GM12878 (cell line): ENCODE data around the gene PTPRJ. TPM values are rescaled to one million over a fixed set of nuclear protein-coding genes. Genes with fewer than 3 reads are reported as not detected.

Experiments used
- CBX3 ChIP-seq: fragments of 200-600 bp; sonication (generic); IDR thresholded peaks from 2 replicates; pipeline ENCODE4 v1.6.1; 2016; ENCODE audit warnings: low read depth, borderline replicate concordance
- CHD1 ChIP-seq: IDR thresholded peaks from 2 replicates; pipeline ENCODE4 v1.6.1; 2012; ENCODE audit warnings: low read depth, low read length, improper control_type of control experiment
- EED ChIP-seq: sonication (generic); IDR thresholded peaks from 2 replicates; pipeline ENCODE4 v1.6.1; 2016; ENCODE audit warnings: antibody characterized with exemption, low read depth
- EP300 ChIP-seq, 2 experiments: fragments of 150-350 bp in 1 of 2; IDR thresholded peaks; 2 replicates each; pipeline ENCODE4 v1.6.1; 2011 to 2012; ENCODE audit warnings: low read depth in 2 of 2, low read length in 2 of 2, borderline replicate concordance in 1 of 2, improper control_type of control experiment in 1 of 2, inconsistent platforms in 1 of 2; ENCODE audit not compliant: control insufficient read depth in 1 of 2
- FOXM1 ChIP-seq: IDR thresholded peaks from 2 replicates; pipeline ENCODE4 v1.6.1; 2012; ENCODE audit warnings: low read depth, mild to moderate bottlenecking, inconsistent platforms, low read length, moderate library complexity
- GATAD2B ChIP-seq: fragments of 450-650 bp; conservative IDR thresholded peaks from 2 replicates; pipeline ENCODE4 v1.6.1; 2017; ENCODE audit warnings: low read depth, mild to moderate bottlenecking, moderate library complexity
- HDAC6 ChIP-seq: fragments of 200-600 bp; sonication (generic); IDR thresholded peaks from one replicate; pipeline ENCODE4 v1.8.0; 2017; ENCODE audit warnings: antibody characterized with exemption; ENCODE audit not compliant: unreplicated experiment
- KAT2A ChIP-seq: conservative IDR thresholded peaks from 2 replicates; pipeline ENCODE4 v1.6.1; 2011; ENCODE audit warnings: low read depth, low read length; ENCODE audit not compliant: control insufficient read depth
- KDM1A ChIP-seq: fragments of 200-600 bp; sonication (generic); IDR thresholded peaks from 2 replicates; pipeline ENCODE4 v1.6.1; 2016; ENCODE audit warnings: borderline replicate concordance
- LARP7 ChIP-seq: fragments of 450-650 bp; IDR thresholded peaks from 2 replicates; pipeline ENCODE4 v1.6.1; 2017; ENCODE audit warnings: mild to moderate bottlenecking
- NR2F1 ChIP-seq: fragments of 450-650 bp; conservative IDR thresholded peaks from 2 replicates; pipeline ENCODE4 v1.6.1; 2017; ENCODE audit warnings: mild to moderate bottlenecking
- PAX8 ChIP-seq: fragments of 450-650 bp; IDR thresholded peaks from 2 replicates; pipeline ENCODE4 v1.6.1; 2017; ENCODE audit warnings: mild to moderate bottlenecking, moderate library complexity
- PML ChIP-seq: IDR thresholded peaks from 2 replicates; pipeline ENCODE4 v1.6.1; 2012; ENCODE audit warnings: low read length, inconsistent platforms
- POU2F2 ChIP-seq: IDR thresholded peaks from 3 replicates; pipeline ENCODE4 v1.6.1; 2011; ENCODE audit warnings: low read depth, mild to moderate bottlenecking, low read length, borderline replicate concordance
- SMARCA5 ChIP-seq: fragments of 450-650 bp; IDR thresholded peaks from 2 replicates; pipeline ENCODE4 v1.6.1; 2017; ENCODE audit warnings: mild to moderate bottlenecking
- TARDBP ChIP-seq: IDR thresholded peaks from 2 replicates; pipeline ENCODE4 v1.6.1; 2016; ENCODE audit warnings: borderline replicate concordance
- ZNF207 ChIP-seq: fragments of 450-650 bp; IDR thresholded peaks from 2 replicates; pipeline ENCODE4 v1.6.1; 2014; ENCODE audit warnings: antibody characterized with exemption, mild to moderate bottlenecking, borderline replicate concordance
- ZNF384 ChIP-seq: IDR thresholded peaks from 2 replicates; pipeline ENCODE4 v1.6.1; 2012; ENCODE audit warnings: low read depth, mild to moderate bottlenecking, low read length, improper control_type of control experiment, borderline replicate concordance
- ZNF622 ChIP-seq: fragments of 450-650 bp; IDR thresholded peaks from 2 replicates; pipeline ENCODE4 v1.6.1; 2017; ENCODE audit warnings: mild to moderate bottlenecking, inconsistent platforms
- polyA plus RNA-seq, 11 experiments: library from polyadenylated mRNA; depleted of rRNA in 4 of 11; unstranded in 6 of 11; stranded (reverse) in 5 of 11; fragments of >200 nt; fragmentation: Nextera tagmentation in 4 of 11; fragmentation: Illumina TruSeq in 1 of 11; extraction: Ambion mirVana in 4 of 11; extraction: Trizol in 1 of 11; gene quantifications; 1 replicate in 1 of 11; 2 replicates in 10 of 11; pipeline versions ENCODE4 v1.2.1 to v1.2.3, GENCODE V29; 2011 to 2016; ENCODE audit warnings: inconsistent platforms in 2 of 11, missing spikeins in 2 of 11, low read depth in 1 of 11
- total RNA-seq, 4 experiments: library from RNA; depleted of rRNA in 3 of 4; stranded (reverse); fragments of >200 nt in 3 of 4; fragmentation: Illumina TruSeq in 1 of 4; extraction: Trizol in 1 of 4; gene quantifications; 2 replicates each; pipeline versions ENCODE4 v1.2.1 to v1.2.3, GENCODE V29; 2013 to 2021
- TF ChIP-seq, protein P1 (sequence below): fragments of 450-650 bp; IDR thresholded peaks from 2 replicates; pipeline ENCODE4 v1.6.1; 2017; ENCODE audit warnings: mild to moderate bottlenecking, moderate library complexity
- TF ChIP-seq, protein P2 (sequence below): fragments of 150-350 bp; IDR thresholded peaks from 2 replicates; pipeline ENCODE4 v1.6.1; 2014; ENCODE audit warnings: mild to moderate bottlenecking, low read depth, low read length
- TF ChIP-seq, protein P3 (sequence below): IDR thresholded peaks from 2 replicates; pipeline ENCODE4 v1.6.1; 2012; ENCODE audit warnings: low read depth, low read length, improper control_type of control experiment
- TF ChIP-seq, protein P4 (sequence below): fragments of 450-650 bp; conservative IDR thresholded peaks from 2 replicates; pipeline ENCODE4 v1.6.1; 2017; ENCODE audit warnings: mild to moderate bottlenecking, moderate library complexity
- TF ChIP-seq, protein P5 (sequence below): IDR thresholded peaks from 2 replicates; pipeline ENCODE4 v1.6.1; 2012; ENCODE audit warnings: low read length, inconsistent platforms

The PTPRJ gene
- total and polyA plus RNA-seq, 10 of the 15 experiments (the other 5 are each of a cell fraction or from before 2014, with no cell fraction given): 0.22 to 22.4 (median 7.4) TPM

DNA sequence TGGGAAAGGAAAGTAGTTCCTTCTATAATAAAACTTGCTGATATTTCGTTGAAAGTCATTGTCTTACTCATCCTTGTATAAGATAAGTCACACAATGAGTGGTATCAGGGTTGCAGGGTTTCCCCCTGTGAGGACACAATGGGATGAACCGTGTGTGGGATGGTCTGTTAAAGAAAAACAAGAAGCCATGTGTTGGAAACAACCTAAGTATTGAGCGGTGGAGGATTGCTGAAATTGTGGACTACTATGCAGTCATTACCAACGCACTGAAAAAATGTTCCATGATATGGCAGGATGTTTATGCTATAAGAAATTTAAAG, 28.6 kb downstream of the PTPRJ start (continued):
- TF ChIP-seq CBX3: no peak
- no peak for TF ChIP-seq ZNF207
- TF ChIP-seq, protein P1, sequence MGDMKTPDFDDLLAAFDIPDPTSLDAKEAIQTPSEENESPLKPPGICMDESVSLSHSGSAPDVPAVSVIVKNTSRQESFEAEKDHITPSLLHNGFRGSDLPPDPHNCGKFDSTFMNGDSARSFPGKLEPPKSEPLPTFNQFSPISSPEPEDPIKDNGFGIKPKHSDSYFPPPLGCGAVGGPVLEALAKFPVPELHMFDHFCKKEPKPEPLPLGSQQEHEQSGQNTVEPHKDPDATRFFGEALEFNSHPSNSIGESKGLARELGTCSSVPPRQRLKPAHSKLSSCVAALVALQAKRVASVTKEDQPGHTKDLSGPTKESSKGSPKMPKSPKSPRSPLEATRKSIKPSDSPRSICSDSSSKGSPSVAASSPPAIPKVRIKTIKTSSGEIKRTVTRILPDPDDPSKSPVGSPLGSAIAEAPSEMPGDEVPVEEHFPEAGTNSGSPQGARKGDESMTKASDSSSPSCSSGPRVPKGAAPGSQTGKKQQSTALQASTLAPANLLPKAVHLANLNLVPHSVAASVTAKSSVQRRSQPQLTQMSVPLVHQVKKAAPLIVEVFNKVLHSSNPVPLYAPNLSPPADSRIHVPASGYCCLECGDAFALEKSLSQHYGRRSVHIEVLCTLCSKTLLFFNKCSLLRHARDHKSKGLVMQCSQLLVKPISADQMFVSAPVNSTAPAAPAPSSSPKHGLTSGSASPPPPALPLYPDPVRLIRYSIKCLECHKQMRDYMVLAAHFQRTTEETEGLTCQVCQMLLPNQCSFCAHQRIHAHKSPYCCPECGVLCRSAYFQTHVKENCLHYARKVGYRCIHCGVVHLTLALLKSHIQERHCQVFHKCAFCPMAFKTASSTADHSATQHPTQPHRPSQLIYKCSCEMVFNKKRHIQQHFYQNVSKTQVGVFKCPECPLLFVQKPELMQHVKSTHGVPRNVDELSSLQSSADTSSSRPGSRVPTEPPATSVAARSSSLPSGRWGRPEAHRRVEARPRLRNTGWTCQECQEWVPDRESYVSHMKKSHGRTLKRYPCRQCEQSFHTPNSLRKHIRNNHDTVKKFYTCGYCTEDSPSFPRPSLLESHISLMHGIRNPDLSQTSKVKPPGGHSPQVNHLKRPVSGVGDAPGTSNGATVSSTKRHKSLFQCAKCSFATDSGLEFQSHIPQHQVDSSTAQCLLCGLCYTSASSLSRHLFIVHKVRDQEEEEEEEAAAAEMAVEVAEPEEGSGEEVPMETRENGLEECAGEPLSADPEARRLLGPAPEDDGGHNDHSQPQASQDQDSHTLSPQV: no peak
- TF ChIP-seq, protein P2, sequence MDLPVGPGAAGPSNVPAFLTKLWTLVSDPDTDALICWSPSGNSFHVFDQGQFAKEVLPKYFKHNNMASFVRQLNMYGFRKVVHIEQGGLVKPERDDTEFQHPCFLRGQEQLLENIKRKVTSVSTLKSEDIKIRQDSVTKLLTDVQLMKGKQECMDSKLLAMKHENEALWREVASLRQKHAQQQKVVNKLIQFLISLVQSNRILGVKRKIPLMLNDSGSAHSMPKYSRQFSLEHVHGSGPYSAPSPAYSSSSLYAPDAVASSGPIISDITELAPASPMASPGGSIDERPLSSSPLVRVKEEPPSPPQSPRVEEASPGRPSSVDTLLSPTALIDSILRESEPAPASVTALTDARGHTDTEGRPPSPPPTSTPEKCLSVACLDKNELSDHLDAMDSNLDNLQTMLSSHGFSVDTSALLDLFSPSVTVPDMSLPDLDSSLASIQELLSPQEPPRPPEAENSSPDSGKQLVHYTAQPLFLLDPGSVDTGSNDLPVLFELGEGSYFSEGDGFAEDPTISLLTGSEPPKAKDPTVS: no peak
- no peak for TF ChIP-seq PAX8
- 0 out of 3 replicates have a peak, but pooled peaks have one; percentile 18 for TF ChIP-seq POU2F2
- TF ChIP-seq EED: peak; percentile 94
- no peak for TF ChIP-seq ZNF622
- no peak for TF ChIP-seq CHD1
- TF ChIP-seq NR2F1: no peak
- TF ChIP-seq, protein P3, sequence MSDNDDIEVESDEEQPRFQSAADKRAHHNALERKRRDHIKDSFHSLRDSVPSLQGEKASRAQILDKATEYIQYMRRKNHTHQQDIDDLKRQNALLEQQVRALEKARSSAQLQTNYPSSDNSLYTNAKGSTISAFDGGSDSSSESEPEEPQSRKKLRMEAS: no peak
- TF ChIP-seq FOXM1: peak; percentile 94
- TF ChIP-seq, protein P4, sequence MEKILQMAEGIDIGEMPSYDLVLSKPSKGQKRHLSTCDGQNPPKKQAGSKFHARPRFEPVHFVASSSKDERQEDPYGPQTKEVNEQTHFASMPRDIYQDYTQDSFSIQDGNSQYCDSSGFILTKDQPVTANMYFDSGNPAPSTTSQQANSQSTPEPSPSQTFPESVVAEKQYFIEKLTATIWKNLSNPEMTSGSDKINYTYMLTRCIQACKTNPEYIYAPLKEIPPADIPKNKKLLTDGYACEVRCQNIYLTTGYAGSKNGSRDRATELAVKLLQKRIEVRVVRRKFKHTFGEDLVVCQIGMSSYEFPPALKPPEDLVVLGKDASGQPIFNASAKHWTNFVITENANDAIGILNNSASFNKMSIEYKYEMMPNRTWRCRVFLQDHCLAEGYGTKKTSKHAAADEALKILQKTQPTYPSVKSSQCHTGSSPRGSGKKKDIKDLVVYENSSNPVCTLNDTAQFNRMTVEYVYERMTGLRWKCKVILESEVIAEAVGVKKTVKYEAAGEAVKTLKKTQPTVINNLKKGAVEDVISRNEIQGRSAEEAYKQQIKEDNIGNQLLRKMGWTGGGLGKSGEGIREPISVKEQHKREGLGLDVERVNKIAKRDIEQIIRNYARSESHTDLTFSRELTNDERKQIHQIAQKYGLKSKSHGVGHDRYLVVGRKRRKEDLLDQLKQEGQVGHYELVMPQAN: no peak
- TF ChIP-seq HDAC6: no peak
- TF ChIP-seq TARDBP: no peak; the same call in 1 of the 2 replicates
- TF ChIP-seq SMARCA5: no peak
- peak in 1 of 2 experiments; percentile 56; a peak in 1 of 4 replicates for TF ChIP-seq EP300 (IDR thresholded peaks at IDR 0.05; ENCODE audit: borderline replicate concordance in 1 of 2, control insufficient read depth in 1 of 2, low read depth in 2 of 2, low read length in 2 of 2)
- TF ChIP-seq KAT2A: no peak
- no peak for TF ChIP-seq KDM1A
- no peak for TF ChIP-seq ZNF384
- no peak for TF ChIP-seq LARP7
- TF ChIP-seq PML: no peak
- TF ChIP-seq GATAD2B: no peak
- TF ChIP-seq, protein P5, sequence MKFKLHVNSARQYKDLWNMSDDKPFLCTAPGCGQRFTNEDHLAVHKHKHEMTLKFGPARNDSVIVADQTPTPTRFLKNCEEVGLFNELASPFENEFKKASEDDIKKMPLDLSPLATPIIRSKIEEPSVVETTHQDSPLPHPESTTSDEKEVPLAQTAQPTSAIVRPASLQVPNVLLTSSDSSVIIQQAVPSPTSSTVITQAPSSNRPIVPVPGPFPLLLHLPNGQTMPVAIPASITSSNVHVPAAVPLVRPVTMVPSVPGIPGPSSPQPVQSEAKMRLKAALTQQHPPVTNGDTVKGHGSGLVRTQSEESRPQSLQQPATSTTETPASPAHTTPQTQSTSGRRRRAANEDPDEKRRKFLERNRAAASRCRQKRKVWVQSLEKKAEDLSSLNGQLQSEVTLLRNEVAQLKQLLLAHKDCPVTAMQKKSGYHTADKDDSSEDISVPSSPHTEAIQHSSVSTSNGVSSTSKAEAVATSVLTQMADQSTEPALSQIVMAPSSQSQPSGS: peak; percentile 85
